Measurements from ENCODE around the gene ICAM3. TPM values are rescaled to one million over a fixed set of nuclear protein-coding genes. Genes with fewer than 3 reads are reported as not detected.

The ICAM3 gene
- total RNA-seq, 1 donor from 2014 or later = 5.0 TPM

DNA sequence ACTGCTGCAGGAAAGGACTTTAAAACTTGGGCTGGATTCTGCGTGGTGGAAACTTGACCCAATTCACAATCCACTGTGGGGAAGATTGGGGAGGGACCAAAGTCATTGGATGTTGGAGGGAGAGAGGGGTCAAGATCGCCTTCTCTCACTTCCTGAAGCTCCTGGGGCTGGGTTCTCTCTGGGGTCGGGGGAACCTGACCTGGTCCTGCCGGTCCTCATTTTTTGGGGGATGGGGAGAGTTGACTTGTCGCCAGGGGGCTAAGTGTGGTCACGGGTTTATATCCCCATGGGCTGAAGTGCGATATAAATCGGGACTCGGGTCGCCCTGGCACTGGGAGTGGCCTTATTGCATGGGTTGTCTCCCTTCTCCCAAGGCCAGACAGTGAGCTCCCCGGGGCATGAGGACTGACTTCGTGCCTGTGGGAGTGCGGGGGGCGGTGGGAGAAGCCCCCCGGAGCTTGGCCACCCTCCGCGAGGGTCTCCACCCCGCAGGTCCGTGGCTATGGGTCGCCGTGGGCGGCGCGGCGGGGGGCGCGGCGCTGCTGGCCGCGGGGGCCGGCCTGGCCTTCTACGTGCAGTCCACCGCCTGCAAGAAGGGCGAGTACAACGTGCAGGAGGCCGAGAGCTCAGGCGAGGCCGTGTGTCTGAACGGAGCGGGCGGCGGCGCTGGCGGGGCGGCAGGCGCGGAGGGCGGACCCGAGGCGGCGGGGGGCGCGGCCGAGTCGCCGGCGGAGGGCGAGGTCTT is 43.4 kb downstream of the ICAM3 start:
- DNase-seq (ENCODE audit: low read depth) (no peak), FAIRE-seq (no peak)
- Histone ChIP-seq H3K27me3 (ENCODE audit: control insufficient read depth, insufficient read depth, low read length) (no peaks in the 10 kb centered on the region), H3K36me3 (ENCODE audit: control insufficient read depth, insufficient read depth, low read length) (peaks cover 14% of the 10 kb centered on the region), H3K4me3 (ENCODE audit: low read depth, low read length) (no peak overlapping the region)
- TF ChIP-seq, protein P1, sequence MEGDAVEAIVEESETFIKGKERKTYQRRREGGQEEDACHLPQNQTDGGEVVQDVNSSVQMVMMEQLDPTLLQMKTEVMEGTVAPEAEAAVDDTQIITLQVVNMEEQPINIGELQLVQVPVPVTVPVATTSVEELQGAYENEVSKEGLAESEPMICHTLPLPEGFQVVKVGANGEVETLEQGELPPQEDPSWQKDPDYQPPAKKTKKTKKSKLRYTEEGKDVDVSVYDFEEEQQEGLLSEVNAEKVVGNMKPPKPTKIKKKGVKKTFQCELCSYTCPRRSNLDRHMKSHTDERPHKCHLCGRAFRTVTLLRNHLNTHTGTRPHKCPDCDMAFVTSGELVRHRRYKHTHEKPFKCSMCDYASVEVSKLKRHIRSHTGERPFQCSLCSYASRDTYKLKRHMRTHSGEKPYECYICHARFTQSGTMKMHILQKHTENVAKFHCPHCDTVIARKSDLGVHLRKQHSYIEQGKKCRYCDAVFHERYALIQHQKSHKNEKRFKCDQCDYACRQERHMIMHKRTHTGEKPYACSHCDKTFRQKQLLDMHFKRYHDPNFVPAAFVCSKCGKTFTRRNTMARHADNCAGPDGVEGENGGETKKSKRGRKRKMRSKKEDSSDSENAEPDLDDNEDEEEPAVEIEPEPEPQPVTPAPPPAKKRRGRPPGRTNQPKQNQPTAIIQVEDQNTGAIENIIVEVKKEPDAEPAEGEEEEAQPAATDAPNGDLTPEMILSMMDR (IDR thresholded peaks at IDR 0.05; ENCODE audit: insufficient read depth, low read length, severe bottlenecking) = no peak

DNA sequence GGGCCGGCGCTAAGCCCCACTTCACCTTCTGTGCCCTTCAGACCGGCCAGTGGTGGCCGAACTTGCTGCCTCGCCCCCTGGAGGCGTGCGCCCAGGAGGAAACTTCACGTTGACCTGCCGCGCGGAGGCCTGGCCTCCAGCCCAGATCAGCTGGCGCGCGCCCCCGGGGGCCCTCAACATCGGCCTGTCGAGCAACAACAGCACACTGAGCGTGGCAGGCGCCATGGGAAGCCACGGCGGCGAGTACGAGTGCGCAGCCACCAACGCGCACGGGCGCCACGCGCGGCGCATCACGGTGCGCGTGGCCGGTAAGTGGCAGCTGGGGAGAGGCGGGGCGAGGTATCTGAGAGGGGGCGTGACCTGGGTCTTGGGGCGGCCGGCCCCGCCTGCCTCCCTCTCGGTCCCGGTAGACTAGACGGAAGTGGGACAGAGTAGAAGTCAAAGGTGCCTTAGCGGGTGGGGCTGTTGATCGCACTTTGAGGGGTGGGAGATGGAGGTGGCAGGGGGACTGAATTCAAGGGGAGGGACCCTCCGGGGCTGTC is 44.0 kb downstream of the ICAM3 start:
- H3K27me3 ChIP-seq (ENCODE audit: control insufficient read depth, insufficient read depth, low read length) = no peaks in the 10 kb centered on the region
- TF ChIP-seq, protein P1 (IDR thresholded peaks at IDR 0.05; ENCODE audit: insufficient read depth, low read length, severe bottlenecking) = no peak
- peaks cover 14% of the 10 kb centered on the region for H3K36me3 ChIP-seq (ENCODE audit: control insufficient read depth, insufficient read depth, low read length)
- no peak for DNase-seq (ENCODE audit: low read depth)
- no peak for FAIRE-seq
- no peak overlapping the region for H3K4me3 ChIP-seq (ENCODE audit: low read depth, low read length)

DNA sequence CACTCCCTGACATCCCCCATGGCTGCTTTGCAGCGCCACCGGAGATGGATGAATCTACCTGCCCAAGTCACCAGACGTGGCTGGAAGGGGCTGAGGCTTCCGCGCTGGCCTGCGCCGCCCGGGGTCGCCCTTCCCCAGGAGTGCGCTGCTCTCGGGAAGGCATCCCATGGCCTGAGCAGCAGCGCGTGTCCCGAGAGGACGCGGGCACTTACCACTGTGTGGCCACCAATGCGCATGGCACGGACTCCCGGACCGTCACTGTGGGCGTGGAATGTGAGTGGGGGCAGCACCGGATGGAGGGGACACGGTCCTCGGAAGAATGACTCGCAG is 45.1 kb downstream of the ICAM3 start:
- Histone ChIP-seq H3K4me3 (ENCODE audit: low read depth, low read length) (no peak overlapping the region), H3K27me3 (ENCODE audit: control insufficient read depth, insufficient read depth, low read length) (no peaks in the 10 kb centered on the region), H3K36me3 (ENCODE audit: control insufficient read depth, insufficient read depth, low read length) (peaks cover 14% of the 10 kb centered on the region)
- FAIRE-seq = no peak
- TF ChIP-seq, protein P1 (IDR thresholded peaks at IDR 0.05; ENCODE audit: insufficient read depth, low read length, severe bottlenecking) = no peak
- no peak for DNase-seq (ENCODE audit: low read depth)

DNA sequence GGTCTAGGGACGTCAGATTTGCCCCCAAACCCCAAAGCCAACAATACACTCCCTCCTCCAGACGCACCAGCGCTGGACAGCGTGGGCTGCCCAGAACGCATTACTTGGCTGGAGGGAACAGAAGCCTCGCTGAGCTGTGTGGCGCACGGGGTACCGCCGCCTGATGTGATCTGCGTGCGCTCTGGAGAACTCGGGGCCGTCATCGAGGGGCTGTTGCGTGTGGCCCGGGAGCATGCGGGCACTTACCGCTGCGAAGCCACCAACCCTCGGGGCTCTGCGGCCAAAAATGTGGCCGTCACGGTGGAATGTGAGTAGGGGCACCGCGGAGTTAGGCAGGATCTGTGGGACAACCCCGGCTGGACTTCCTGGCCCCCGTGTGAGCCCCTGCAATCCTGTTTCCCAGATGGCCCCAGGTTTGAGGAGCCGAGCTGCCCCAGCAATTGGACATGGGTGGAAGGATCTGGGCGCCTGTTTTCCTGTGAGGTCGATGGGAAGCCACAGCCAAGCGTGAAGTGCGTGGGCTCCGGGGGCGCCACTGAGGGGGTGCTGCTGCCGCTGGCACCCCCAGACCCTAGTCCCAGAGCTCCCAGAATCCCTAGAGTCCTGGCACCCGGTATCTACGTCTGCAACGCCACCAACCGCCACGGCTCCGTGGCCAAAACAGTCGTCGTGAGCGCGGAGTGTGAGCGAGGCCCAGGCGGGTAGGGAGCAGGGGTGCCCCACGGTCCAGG is 45.6 kb downstream of the ICAM3 start:
- FAIRE-seq (no peak), DNase-seq (ENCODE audit: low read depth) (no peak)
- no peaks in the 10 kb centered on the region for H3K27me3 ChIP-seq (ENCODE audit: control insufficient read depth, insufficient read depth, low read length)
- no peak overlapping the region for H3K4me3 ChIP-seq (ENCODE audit: low read depth, low read length)
- TF ChIP-seq, protein P1 (IDR thresholded peaks at IDR 0.05; ENCODE audit: insufficient read depth, low read length, severe bottlenecking) = no peak
- peaks cover 14% of the 10 kb centered on the region for H3K36me3 ChIP-seq (ENCODE audit: control insufficient read depth, insufficient read depth, low read length)

DNA sequence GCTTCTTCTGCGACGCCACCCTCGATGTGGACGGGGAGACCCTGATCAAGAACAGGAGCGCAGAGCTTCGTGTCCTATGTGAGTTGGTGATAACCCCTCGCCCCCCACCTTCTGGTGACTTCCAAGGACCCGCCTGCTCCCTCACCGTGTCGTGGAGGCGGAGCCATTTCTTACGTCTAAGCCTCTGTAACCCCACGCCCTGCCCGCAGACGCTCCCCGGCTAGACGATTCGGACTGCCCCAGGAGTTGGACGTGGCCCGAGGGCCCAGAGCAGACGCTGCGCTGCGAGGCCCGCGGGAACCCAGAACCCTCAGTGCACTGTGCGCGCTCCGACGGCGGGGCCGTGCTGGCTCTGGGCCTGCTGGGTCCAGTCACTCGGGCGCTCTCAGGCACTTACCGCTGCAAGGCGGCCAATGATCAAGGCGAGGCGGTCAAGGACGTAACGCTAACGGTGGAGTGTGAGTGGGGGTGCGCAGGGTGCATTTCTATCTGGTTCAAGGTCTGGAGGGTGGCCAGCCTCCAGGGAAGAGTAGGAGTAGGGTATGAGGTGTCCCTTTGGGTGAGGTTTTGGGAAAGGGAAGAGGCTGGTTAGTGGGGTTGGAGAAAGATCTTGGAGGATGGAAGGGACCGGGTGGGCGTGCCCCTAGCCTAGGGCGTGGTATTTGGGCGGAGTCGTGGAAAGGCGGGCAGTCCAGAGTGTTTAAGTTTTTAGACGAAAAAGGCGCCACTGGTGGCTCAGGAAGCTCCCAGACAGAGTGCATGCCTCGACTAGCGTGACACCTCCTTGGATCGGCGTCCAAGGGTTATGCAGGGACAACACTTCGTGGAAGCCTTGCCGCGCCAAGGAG is 46.4 kb downstream of the ICAM3 start:
- Histone ChIP-seq H3K27me3 (ENCODE audit: control insufficient read depth, insufficient read depth, low read length) (no peaks in the 10 kb centered on the region), H3K4me3 (ENCODE audit: low read depth, low read length) (no peak overlapping the region), H3K36me3 (ENCODE audit: control insufficient read depth, insufficient read depth, low read length) (peaks cover 14% of the 10 kb centered on the region)
- no peak for DNase-seq (ENCODE audit: low read depth)
- TF ChIP-seq, protein P1 (IDR thresholded peaks at IDR 0.05; ENCODE audit: insufficient read depth, low read length, severe bottlenecking) = no peak
- no peak for FAIRE-seq
